H1 (cell line): ENCODE results near the gene SMIM32. TPM values are rescaled to one million over a fixed set of nuclear protein-coding genes. Genes with fewer than 3 reads are reported as not detected.

Experiments used
- CTCF ChIA-PET: fragments of 300-600 bp; sonication (Branson Sonifier 250); formaldehyde crosslinking; loops from one replicate; lab custom pipeline; 2021; ENCODE audit not compliant: partially characterized antibody; lab: Charles Lee
- POLR2A ChIA-PET: fragments of 300-600 bp; sonication (Branson Sonifier 250); formaldehyde crosslinking; loops from one replicate; lab custom pipeline; 2021; ENCODE audit warnings: inconsistent platforms; ENCODE audit not compliant: partially characterized antibody; lab: Charles Lee
- DNase-seq, 2 experiments: peaks; one replicate each; pipeline versions ENCODE4 v3.0.0 to v3.0.0-alpha.2; 2010 to 2022; ENCODE audit warnings: low spot score in 2 of 2, low read depth in 1 of 2, mixed read lengths in 1 of 2
- FAIRE-seq: peaks from 2 replicates; lab custom pipeline; 2011; peaks lifted over from hg19 to GRCh38; lab: Jason Lieb, UNC
- H2AFZ ChIP-seq: 2 replicates; pipeline ENCODE4 v1.8.1; 2012; ENCODE audit warnings: low read length, inconsistent platforms
- H2AK5ac ChIP-seq: 2 replicates; pipeline ENCODE4 v1.6.1; 2013; ENCODE audit warnings: low read depth, low read length
- H2BK120ac ChIP-seq: replicated peaks from 2 replicates; pipeline ENCODE3; 2013; ENCODE audit warnings: low read depth, low read length, inconsistent platforms
- H2BK12ac ChIP-seq: 2 replicates; pipeline ENCODE4 v1.6.1; 2013; ENCODE audit warnings: low read depth, low read length
- H2BK15ac ChIP-seq: 2 replicates; pipeline ENCODE4 v1.6.1; 2013; ENCODE audit warnings: low read length
- H2BK20ac ChIP-seq: 2 replicates; pipeline ENCODE4 v1.6.1; 2013; ENCODE audit warnings: low read length
- H2BK5ac ChIP-seq: 2 replicates; pipeline ENCODE4 v1.6.1; 2013; ENCODE audit warnings: low read depth, low read length
- H3K14ac ChIP-seq: 2 replicates; pipeline ENCODE4 v1.6.1; 2013; ENCODE audit warnings: inconsistent platforms; ENCODE audit not compliant: insufficient read length
- H3K18ac ChIP-seq: 2 replicates; pipeline ENCODE4 v1.6.1; 2013; ENCODE audit warnings: low read length; ENCODE audit errors: extremely low read depth
- H3K23ac ChIP-seq: 2 replicates; pipeline ENCODE4 v1.6.1; 2013; ENCODE audit warnings: inconsistent platforms; ENCODE audit not compliant: insufficient read length
- H3K23me2 ChIP-seq: 2 replicates; pipeline ENCODE4 v1.6.1; 2013; ENCODE audit warnings: low read depth, low read length
- H3K27ac ChIP-seq: 2 replicates; pipeline ENCODE4 v1.6.1; 2011; ENCODE audit warnings: low read depth, low read length, inconsistent platforms
- H3K27me3 ChIP-seq, 4 experiments: replicated peaks in 1 of 4; 1 replicate in 1 of 4; 2 replicates in 3 of 4; pipeline versions ENCODE4 v1.6.1 to v1.8.1; 2011 to 2013; ENCODE audit warnings: low read length in 3 of 4, mild to moderate bottlenecking in 3 of 4, inconsistent platforms in 2 of 4, mixed read lengths in 2 of 4, moderate library complexity in 1 of 4; ENCODE audit not compliant: control insufficient read depth in 3 of 4, insufficient read depth in 3 of 4; ENCODE audit errors: extremely low read depth in 1 of 4
- H3K36me3 ChIP-seq, 4 experiments: 2 replicates each; pipeline versions ENCODE4 v1.6.1 to v1.8.1; 2011 to 2013; ENCODE audit warnings: mild to moderate bottlenecking in 4 of 4, low read length in 3 of 4, moderate library complexity in 2 of 4, control low read depth in 1 of 4, inconsistent platforms in 1 of 4; ENCODE audit not compliant: insufficient read depth in 4 of 4, control insufficient read depth in 2 of 4
- H3K4ac ChIP-seq: replicated peaks from 2 replicates; pipeline ENCODE3; 2013; ENCODE audit warnings: low read length, low read depth, mixed read lengths, inconsistent platforms; ENCODE audit not compliant: insufficient read length
- H3K4me1 ChIP-seq, 4 experiments: replicated peaks in 1 of 4; 1 replicate in 1 of 4; 2 replicates in 3 of 4; pipeline versions ENCODE4 v1.6.1 to v1.8.1; 2011 to 2013; ENCODE audit warnings: low read length in 3 of 4, inconsistent platforms in 2 of 4, mixed read lengths in 1 of 4; ENCODE audit not compliant: insufficient read depth in 4 of 4, control insufficient read depth in 3 of 4
- H3K4me2 ChIP-seq, 2 experiments: 2 replicates each; pipeline versions ENCODE4 v1.6.1 to v1.8.1; 2011 to 2013; ENCODE audit warnings: low read depth in 2 of 2, low read length in 2 of 2, control low read depth in 1 of 2, inconsistent platforms in 1 of 2, mild to moderate bottlenecking in 1 of 2; ENCODE audit not compliant: insufficient read depth in 1 of 2
- H3K4me3 ChIP-seq, 4 experiments: fragments of 200-600, 300-600 bp in 1 of 4; sonication (generic), shearing (Covaris generic), sonication (Bioruptor Twin) in 1 of 4; 2 replicates each; pipeline versions ENCODE4 v1.5.1 to v1.8.1; 2011 to 2016; ENCODE audit warnings: low read length in 4 of 4, low read depth in 3 of 4, control low read depth in 2 of 4, inconsistent platforms in 2 of 4, mild to moderate bottlenecking in 2 of 4, mixed read lengths in 1 of 4, moderate library complexity in 1 of 4; ENCODE audit not compliant: insufficient read depth in 2 of 4; ENCODE audit errors: extremely low read depth in 1 of 4
- H3K56ac ChIP-seq: replicated peaks from 2 replicates; pipeline ENCODE3; 2013; ENCODE audit warnings: low read depth, mild to moderate bottlenecking, mixed read lengths, low read length, inconsistent platforms; ENCODE audit not compliant: insufficient read length
- H3K79me1 ChIP-seq: 2 replicates; pipeline ENCODE4 v1.6.1; 2013; ENCODE audit warnings: low read depth, low read length, control low read depth
- H3K79me2 ChIP-seq, 2 experiments: 2 replicates each; pipeline versions ENCODE4 v1.6.1 to v1.8.1; 2012 to 2013; ENCODE audit warnings: low read length in 2 of 2, mild to moderate bottlenecking in 2 of 2, inconsistent platforms in 1 of 2; ENCODE audit not compliant: insufficient read depth in 2 of 2, control insufficient read depth in 1 of 2
- H3K9ac ChIP-seq, 4 experiments: replicated peaks in 1 of 4; 1 replicate in 1 of 4; 2 replicates in 3 of 4; pipeline versions ENCODE4 v1.6.1 to v1.8.1; 2011 to 2013; ENCODE audit warnings: low read depth in 3 of 4, low read length in 3 of 4, control low read depth in 2 of 4, mild to moderate bottlenecking in 2 of 4, moderate library complexity in 2 of 4, inconsistent platforms in 1 of 4; ENCODE audit errors: extremely low read depth in 1 of 4
- H3K9me3 ChIP-seq, 2 experiments: 2 replicates each; pipeline versions ENCODE4 v1.6.1 to v1.8.1; 2012 to 2013; ENCODE audit warnings: mild to moderate bottlenecking in 2 of 2, moderate library complexity in 2 of 2, control low read depth in 1 of 2, inconsistent platforms in 1 of 2, low read depth in 1 of 2, low read length in 1 of 2, mixed read lengths in 1 of 2; ENCODE audit not compliant: insufficient read depth in 2 of 2
- H4K20me1 ChIP-seq, 2 experiments: replicated peaks in 1 of 2; 2 replicates each; pipeline versions ENCODE3 to v1.8.1; 2011 to 2013; ENCODE audit warnings: inconsistent platforms in 2 of 2, low read length in 2 of 2, mild to moderate bottlenecking in 1 of 2; ENCODE audit not compliant: insufficient read depth in 2 of 2, control insufficient read depth in 1 of 2
- H4K5ac ChIP-seq: 2 replicates; pipeline ENCODE4 v1.6.1; 2013; ENCODE audit warnings: low read length, low read depth, mixed read lengths, inconsistent platforms; ENCODE audit not compliant: insufficient read length
- H4K8ac ChIP-seq: 2 replicates; pipeline ENCODE4 v1.8.0; 2013; ENCODE audit warnings: mild to moderate bottlenecking, moderate library complexity, low read length, inconsistent platforms; ENCODE audit not compliant: insufficient read depth; ENCODE audit errors: extremely low read depth
- H4K91ac ChIP-seq: replicated peaks from 2 replicates; pipeline ENCODE3; 2013; ENCODE audit warnings: low read length, mixed read lengths, inconsistent platforms; ENCODE audit not compliant: insufficient read length
- ATF3 ChIP-seq: IDR thresholded peaks from 2 replicates; pipeline ENCODE4 v1.6.1; 2011; ENCODE audit warnings: low read depth, mild to moderate bottlenecking, low read length; ENCODE audit not compliant: insufficient read depth
- BCL11A ChIP-seq, 2 experiments: IDR thresholded peaks; one replicate each; pipeline ENCODE4 v1.6.1; 2011; ENCODE audit warnings: low read depth in 2 of 2, low read length in 2 of 2, mild to moderate bottlenecking in 2 of 2
- CBX5 ChIP-seq: fragments of 300-800, 300-1000 bp; sonication (generic); IDR thresholded peaks from 2 replicates; pipeline ENCODE4 v1.7.1; 2016; ENCODE audit warnings: antibody characterized with exemption, low read length, low read depth
- FOSL1 ChIP-seq: IDR thresholded peaks from 2 replicates; pipeline ENCODE4 v1.6.1; 2011; ENCODE audit warnings: mild to moderate bottlenecking, low read depth, low read length, moderate library complexity; ENCODE audit not compliant: insufficient read depth
- HDAC2 ChIP-seq, 2 experiments: fragments of 300-600 bp in 1 of 2; sonication (generic) in 1 of 2; IDR thresholded peaks; 2 replicates each; pipeline ENCODE4 v1.6.1; 2011 to 2012; ENCODE audit warnings: low read depth in 2 of 2, low read length in 2 of 2, mild to moderate bottlenecking in 2 of 2, moderate library complexity in 2 of 2, borderline replicate concordance in 1 of 2, inconsistent platforms in 1 of 2
- HDAC6 ChIP-seq: IDR thresholded peaks from one replicate; pipeline ENCODE4 v1.7.1; 2012; ENCODE audit warnings: low read depth, mild to moderate bottlenecking, inconsistent platforms, low read length, moderate library complexity
- SIRT6 ChIP-seq: IDR thresholded peaks from one replicate; pipeline ENCODE4 v1.7.1; 2012; ENCODE audit warnings: low read length, inconsistent platforms
- SUZ12 ChIP-seq: fragments of 200-600 bp; sonication (generic); IDR thresholded peaks from 2 replicates; pipeline ENCODE4 v1.6.1; 2012; ENCODE audit warnings: mild to moderate bottlenecking, inconsistent platforms, low read length, moderate library complexity, mixed read lengths
- TAF7 ChIP-seq: optimal IDR thresholded peaks from 2 replicates; pipeline ENCODE3; 2011; ENCODE audit warnings: low read depth, mild to moderate bottlenecking, inconsistent platforms, low read length, moderate library complexity, borderline replicate concordance
- WGBS, 2 experiments: shearing (Covaris generic) in 1 of 2; methylation state at CpG; one replicate each; pipeline versions ENCODE4 v1.1.6 to v1.1.7; 2013 to 2015; ENCODE audit warnings: low lambda C conversion rate in 2 of 2, mixed read lengths in 2 of 2, inconsistent platforms in 1 of 2, low coverage in 1 of 2, missing lambda C conversion rate in 1 of 2; ENCODE audit not compliant: insufficient replicate concordance in 2 of 2, insufficient coverage in 1 of 2, insufficient read length in 1 of 2; ENCODE audit errors: extremely low coverage in 1 of 2, missing lambda C conversion rate in 1 of 2; 5-methylcytosine and 5-hydroxymethylcytosine counted together
- polyA plus RNA-seq, 7 experiments: library from polyadenylated mRNA; depleted of rRNA in 3 of 7; stranded (reverse) in 5 of 7; unstranded in 2 of 7; fragments of >200 nt in 5 of 7; fragments of 200-250 nt in 2 of 7; gene quantifications; 1 replicate in 5 of 7; 2 replicates in 1 of 7; 4 replicates in 1 of 7; pipeline versions ENCODE4 v1.2.1 to v1.2.3, GENCODE V29; 2011 to 2013; ENCODE audit warnings: missing spikeins in 2 of 7, mixed read lengths in 2 of 7
- total RNA-seq: library from RNA; stranded (reverse); fragmentation: NEBNext Ultra II Directional; extraction: Animal tissue kit (Norgen Biotek cat#: 25700); gene quantifications from 2 replicates; pipeline ENCODE4 v1.2.1, GENCODE V29; 2021
- TF ChIP-seq, protein P1 (sequence below): IDR thresholded peaks from 2 replicates; pipeline ENCODE4 v1.6.1; 2012; ENCODE audit warnings: inconsistent platforms

Gene SMIM32
- total and polyA plus RNA-seq, 2 of the 8 experiments (the other 6 are each of a cell fraction or from before 2014, with no cell fraction given): 0.09 to 0.22 TPM

GRCh38 chr5:136195971-136196820, 3.2 kb upstream of the SMIM32 start:
- ChIA-PET POLR2A (interaction anchor here (1.4 kb wide), 1 partner anchor 62 kb away, joined by 3 read pairs; no protein-coding TSS in a partner anchor), CTCF (interaction anchor here (0.9 to 7.1 kb wide), 4 partner anchors 9 to 1615 kb away, joined by 3 to 66 read pairs (median 3); no protein-coding TSS in a partner anchor)
- Histone ChIP-seq H4K91ac (no peak overlapping the region), H3K4me2 (no peak overlapping the region), H2BK15ac (no peak overlapping the region), H3K4ac (no peak overlapping the region), H4K5ac (no peak overlapping the region), H2BK20ac (no peak overlapping the region), H2BK120ac (no peak overlapping the region), H3K79me2 (no peaks in the 10 kb centered on the region), H3K23me2 (peaks cover 17% of the 10 kb centered on the region), H3K14ac (no peak overlapping the region), H3K9me3 (no peaks in the 10 kb centered on the region), H4K20me1 (peaks cover 7 to 13% of the 10 kb centered on the region in 2 experiments), H2BK12ac (no peak overlapping the region), H2AFZ (no peak overlapping the region), H2AK5ac (no peak overlapping the region), H2BK5ac (no peak overlapping the region), H4K8ac (no peak overlapping the region), H3K79me1 (no peaks in the 10 kb centered on the region), H3K27ac (no peak overlapping the region), H3K4me3 (no peak overlapping the region), H3K36me3 (no peaks in the 10 kb centered on the region; a peak in 1 of 8 replicates), H3K23ac (no peak overlapping the region), H3K56ac (no peak overlapping the region), H3K27me3 (peaks cover 58 to 90% (median 76%) of the 10 kb centered on the region in 4 experiments), H3K9ac (no peak overlapping the region), H3K18ac (no peak overlapping the region), H3K4me1 (peaks cover 0 to 16% (median 8%) of the 10 kb centered on the region in 4 experiments; a peak in 6 of 7 replicates)
- TF ChIP-seq TAF7 (no peak), HDAC6 (no peak), ATF3 (no peak), BCL11A (IDR thresholded peaks at IDR 0.05; ENCODE audit: low read depth in 2 of 2, low read length in 2 of 2) (no peak), HDAC2 (IDR thresholded peaks at IDR 0.05; ENCODE audit: borderline replicate concordance in 1 of 2, low read depth in 2 of 2, low read length in 2 of 2) (no peak), SUZ12 (no peak), FOSL1 (no peak), CBX5 (no peak), SIRT6 (no peak)
- TF ChIP-seq, protein P1, sequence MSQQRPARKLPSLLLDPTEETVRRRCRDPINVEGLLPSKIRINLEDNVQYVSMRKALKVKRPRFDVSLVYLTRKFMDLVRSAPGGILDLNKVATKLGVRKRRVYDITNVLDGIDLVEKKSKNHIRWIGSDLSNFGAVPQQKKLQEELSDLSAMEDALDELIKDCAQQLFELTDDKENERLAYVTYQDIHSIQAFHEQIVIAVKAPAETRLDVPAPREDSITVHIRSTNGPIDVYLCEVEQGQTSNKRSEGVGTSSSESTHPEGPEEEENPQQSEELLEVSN: no peak
- FAIRE-seq (no peak), DNase-seq (no peak)
- WGBS, 2 experiments: 87% methylated on average over 12 of the region's 12 CpGs; no CpG with 5 or more reads in 1 of the 2 experiments
